Lower leg skin (tissue), 4 donors: Measurements from ENCODE around the gene NAALADL2. TPM values are rescaled to one million over a fixed set of nuclear protein-coding genes. Genes with fewer than 3 reads are reported as not detected.

Source experiments
- DNase-seq, 2 donors: peaks; one replicate each; pipeline ENCODE4 v3.0.0-alpha.2; 2019; ENCODE audit warnings: low spot score in 2 of 2
- H3K4me3 ChIP-seq: fragments of 200-600 bp; sonication (generic); 2 replicates; pipeline ENCODE4 v1.5.1; 2017; ENCODE audit warnings: mild to moderate bottlenecking, low read depth; ENCODE audit not compliant: poor library complexity, severe bottlenecking
- POLR2A ChIP-seq, 2 donors: fragments of 450-650 bp; IDR thresholded peaks; one replicate each; pipeline ENCODE4 v1.6.1; 2016 to 2017; ENCODE audit warnings: antibody characterized with exemption in 2 of 2, mild to moderate bottlenecking in 1 of 2, moderate library complexity in 1 of 2
- WGBS, 2 donors: methylation state at CpG; one replicate each; pipeline ENCODE4 v1.1.5; 2018; 5-methylcytosine and 5-hydroxymethylcytosine counted together
- intact Hi-C: fragments of 100-400 bp; cut with DNase I; formaldehyde crosslinking; loops from one replicate; pipeline ENCODE4 v1.15.0; 2023; ENCODE audit warnings: low total_unique reads
- total RNA-seq, 4 donors: library from RNA; depleted of rRNA; stranded (reverse); fragments of >200 nt; gene quantifications; one replicate each; pipeline ENCODE4 v1.1.0, GENCODE V29; 2016
- TF ChIP-seq, protein P1 (sequence below), 3 donors: fragments of 450-650 bp; IDR thresholded peaks; one replicate each; pipeline ENCODE4 v1.5.1; 2016; ENCODE audit warnings: antibody characterized with exemption in 3 of 3, mild to moderate bottlenecking in 3 of 3, moderate library complexity in 2 of 3

Gene NAALADL2
- total RNA-seq, 4 donors from 2014 or later = 3.6 to 8.1 (median 4.6) TPM

DNA sequence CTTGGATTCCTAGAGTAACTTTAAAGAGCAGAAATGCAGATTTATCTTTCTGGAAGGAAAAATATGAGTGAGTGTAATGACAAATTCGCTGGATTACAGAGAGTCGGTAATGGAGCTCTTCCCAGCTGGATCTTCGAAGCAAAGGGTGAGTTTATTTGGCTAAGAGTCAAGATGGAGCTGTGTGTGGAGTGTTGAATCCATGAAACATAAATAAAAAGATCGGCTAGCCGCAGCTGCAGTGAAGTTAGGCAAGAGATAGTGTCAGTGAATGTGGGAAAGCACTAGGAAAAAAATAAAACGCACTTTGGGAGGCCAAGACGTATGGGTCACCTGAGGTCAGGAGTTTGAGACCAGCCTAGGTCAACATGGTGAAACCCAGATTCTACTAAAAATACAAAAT, 10.3 kb downstream of the NAALADL2 start:
- H3K4me3 ChIP-seq = no peak overlapping the region
- DNase-seq = no peak
- intact Hi-C loops = no loop called here
- 76 to 86% methylated on average over 7 of the region's 7 CpGs for WGBS, 2 donors
- no peak for TF ChIP-seq POLR2A (IDR thresholded peaks at IDR 0.05)
- TF ChIP-seq, protein P1, sequence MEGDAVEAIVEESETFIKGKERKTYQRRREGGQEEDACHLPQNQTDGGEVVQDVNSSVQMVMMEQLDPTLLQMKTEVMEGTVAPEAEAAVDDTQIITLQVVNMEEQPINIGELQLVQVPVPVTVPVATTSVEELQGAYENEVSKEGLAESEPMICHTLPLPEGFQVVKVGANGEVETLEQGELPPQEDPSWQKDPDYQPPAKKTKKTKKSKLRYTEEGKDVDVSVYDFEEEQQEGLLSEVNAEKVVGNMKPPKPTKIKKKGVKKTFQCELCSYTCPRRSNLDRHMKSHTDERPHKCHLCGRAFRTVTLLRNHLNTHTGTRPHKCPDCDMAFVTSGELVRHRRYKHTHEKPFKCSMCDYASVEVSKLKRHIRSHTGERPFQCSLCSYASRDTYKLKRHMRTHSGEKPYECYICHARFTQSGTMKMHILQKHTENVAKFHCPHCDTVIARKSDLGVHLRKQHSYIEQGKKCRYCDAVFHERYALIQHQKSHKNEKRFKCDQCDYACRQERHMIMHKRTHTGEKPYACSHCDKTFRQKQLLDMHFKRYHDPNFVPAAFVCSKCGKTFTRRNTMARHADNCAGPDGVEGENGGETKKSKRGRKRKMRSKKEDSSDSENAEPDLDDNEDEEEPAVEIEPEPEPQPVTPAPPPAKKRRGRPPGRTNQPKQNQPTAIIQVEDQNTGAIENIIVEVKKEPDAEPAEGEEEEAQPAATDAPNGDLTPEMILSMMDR (IDR thresholded peaks at IDR 0.05) = no peak

DNA sequence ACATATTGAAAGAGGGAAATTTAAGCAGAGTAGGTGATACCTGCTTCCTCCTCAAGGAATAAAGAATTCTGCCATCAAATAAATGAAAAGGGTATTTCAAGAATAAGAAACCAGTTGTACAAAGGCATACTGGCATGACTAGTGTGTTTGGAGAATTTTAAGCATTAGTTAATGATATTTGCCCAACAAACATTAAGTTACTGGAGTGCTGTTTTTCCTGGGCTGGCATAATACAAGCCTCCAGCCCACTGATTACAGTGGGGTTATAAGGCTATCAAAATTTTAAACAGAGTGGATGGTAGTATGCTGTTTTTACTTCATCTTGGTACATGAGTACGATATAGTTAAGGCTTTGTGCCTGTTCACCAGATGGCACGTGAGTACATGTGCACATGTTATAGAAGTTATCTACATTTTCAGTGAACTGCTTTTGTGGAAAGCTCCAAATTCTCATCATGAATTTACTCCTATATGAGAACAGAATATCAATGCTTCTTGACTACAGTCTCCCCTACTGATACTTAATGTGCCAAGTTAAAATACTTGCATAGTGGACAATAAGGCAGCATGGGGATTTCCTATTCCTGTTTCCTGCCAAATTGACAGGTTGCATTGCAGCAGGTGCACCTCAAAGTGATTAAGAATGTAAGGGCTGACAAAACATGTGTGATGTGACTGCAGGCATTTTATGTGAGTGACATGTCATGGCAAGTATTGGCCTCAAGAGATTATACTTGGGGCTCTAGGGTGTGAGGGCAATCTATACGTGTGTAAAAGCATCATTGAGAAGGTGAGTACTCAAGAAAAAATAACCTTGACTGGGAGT, 14.9 kb downstream of the NAALADL2 start:
- DNase-seq = no peak
- TF ChIP-seq, protein P1 (IDR thresholded peaks at IDR 0.05) = no peak
- TF ChIP-seq POLR2A (IDR thresholded peaks at IDR 0.05) = no peak
- H3K4me3 ChIP-seq = no peak overlapping the region
- intact Hi-C loops = no loop called here
- 69 to 75% methylated on average over 3 of the region's 3 CpGs for WGBS, 2 donors

DNA sequence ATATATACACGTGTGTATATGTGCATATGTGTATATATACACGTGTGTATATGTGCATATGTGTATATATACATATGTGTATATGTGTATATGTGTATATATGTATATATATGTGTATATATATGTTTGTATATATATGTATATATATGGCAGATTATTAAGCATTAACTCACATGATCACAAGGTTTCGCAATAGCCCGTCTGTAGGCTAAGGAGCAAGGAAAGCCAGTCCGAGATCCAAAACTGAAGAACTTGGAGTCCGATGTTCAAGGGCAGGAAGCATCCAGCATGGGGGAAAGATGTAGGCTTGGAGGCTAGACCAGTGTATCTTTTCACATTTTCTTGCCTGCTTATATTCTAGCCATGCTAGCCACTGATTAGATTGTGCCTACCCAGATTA, 23.7 kb downstream of the NAALADL2 start:
- no peak overlapping the region for H3K4me3 ChIP-seq
- no peak for DNase-seq
- TF ChIP-seq POLR2A (IDR thresholded peaks at IDR 0.05) = no peak
- TF ChIP-seq, protein P1 (IDR thresholded peaks at IDR 0.05) = no peak
- WGBS, 2 donors = 82 to 91% methylated on average over 6 of the region's 6 CpGs
- intact Hi-C loops = no loop called here

DNA sequence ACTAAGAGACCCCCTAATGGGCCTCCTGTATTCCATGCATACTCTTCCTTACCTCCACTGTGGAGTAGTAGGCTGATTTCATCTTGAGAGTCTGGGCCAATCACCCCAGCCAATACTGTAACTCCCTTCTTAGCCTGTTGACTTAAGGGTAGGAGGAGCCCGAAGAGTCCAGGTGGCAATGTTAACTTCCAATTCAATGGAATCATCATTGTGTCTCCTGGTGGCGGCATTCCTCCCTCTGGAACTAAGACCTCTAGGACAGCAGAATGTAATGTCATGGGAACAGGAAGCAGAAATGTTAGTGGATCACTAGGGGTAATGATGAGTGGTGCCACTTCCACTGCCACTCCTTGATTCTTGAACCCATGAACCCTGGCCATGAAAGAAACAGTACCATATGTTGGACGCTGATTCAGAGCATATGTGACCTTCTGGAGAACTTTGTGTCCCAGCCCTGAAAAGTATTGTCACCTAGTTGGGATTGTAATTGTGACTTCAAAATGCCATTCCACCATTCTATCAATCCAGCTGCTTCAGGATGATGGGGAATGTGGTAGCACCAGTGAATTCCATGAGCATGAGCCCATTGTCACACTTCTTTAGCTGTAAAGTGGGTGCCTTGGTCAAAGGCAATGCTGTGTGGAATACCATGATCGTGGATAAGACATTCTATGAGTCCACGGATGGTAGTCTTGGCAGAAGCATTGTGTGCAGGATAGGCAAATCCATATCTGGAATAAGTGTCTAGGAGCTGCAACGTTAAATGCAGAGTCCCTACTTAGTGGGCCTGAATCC, 24.9 kb downstream of the NAALADL2 start:
- 94 to 96% methylated on average over 6 of the region's 6 CpGs for WGBS, 2 donors
- DNase-seq = no peak
- intact Hi-C loops = no loop called here
- no peak overlapping the region for H3K4me3 ChIP-seq
- TF ChIP-seq POLR2A (IDR thresholded peaks at IDR 0.05) = no peak
- TF ChIP-seq, protein P1 (IDR thresholded peaks at IDR 0.05) = no peak

DNA sequence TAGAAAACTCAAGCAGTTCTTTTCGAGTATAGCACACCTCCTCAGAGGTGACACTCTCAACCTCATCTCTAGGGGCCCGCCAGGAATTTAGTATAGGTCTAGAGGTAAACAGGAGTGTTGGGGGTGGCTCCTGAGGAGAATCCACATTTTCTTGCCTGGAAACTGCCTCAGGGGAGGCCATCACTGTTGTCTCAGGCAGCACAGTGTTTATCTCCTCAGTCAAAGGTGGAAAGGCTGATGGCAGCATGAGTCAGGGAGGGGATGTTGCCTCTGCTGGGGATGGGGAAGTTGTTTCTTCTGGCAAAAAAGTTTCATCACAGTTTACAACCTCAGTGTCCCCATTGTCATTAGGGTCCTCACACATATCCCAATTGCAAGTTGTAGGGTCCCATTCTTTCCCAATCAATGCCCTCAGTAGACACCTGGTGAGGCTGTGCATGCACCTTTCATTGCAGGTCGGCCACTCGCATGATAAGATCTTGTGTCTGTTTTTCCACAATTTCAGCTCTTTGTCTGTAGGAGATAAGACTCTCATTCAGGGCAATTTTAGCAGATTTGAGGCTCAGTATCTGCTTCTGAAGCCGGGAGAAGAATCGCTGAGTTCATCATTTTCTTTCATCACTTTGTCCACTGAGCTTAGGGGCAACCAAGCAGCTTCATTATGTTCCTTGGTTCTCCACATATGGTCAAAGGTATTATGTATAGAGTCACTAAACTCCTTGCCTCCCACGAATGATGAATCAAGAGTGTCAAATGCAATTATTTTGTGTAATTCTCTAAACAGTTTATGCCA, 25.8 kb downstream of the NAALADL2 start:
- TF ChIP-seq POLR2A (IDR thresholded peaks at IDR 0.05) = no peak
- TF ChIP-seq, protein P1 (IDR thresholded peaks at IDR 0.05) = no peak
- WGBS, 2 donors = 85 to 88% methylated on average over 7 of the region's 7 CpGs
- intact Hi-C loops = no loop called here
- DNase-seq = no peak
- H3K4me3 ChIP-seq = no peak overlapping the region
